H1 (cell line): ENCODE results near the gene HIVEP2. TPM values are rescaled to one million over a fixed set of nuclear protein-coding genes. Genes with fewer than 3 reads are reported as not detected.

Source experiments
- BACH1 ChIP-seq: IDR thresholded peaks from 2 replicates; pipeline ENCODE4 v1.6.1; 2012; ENCODE audit warnings: low read length, improper control_type of control experiment
- CREB1 ChIP-seq: IDR thresholded peaks from 2 replicates; pipeline ENCODE4 v1.6.1; 2012; ENCODE audit warnings: inconsistent platforms
- KDM4A ChIP-seq: IDR thresholded peaks from one replicate; pipeline ENCODE4 v1.7.1; 2012; ENCODE audit warnings: low read depth, mild to moderate bottlenecking, moderate library complexity, low read length, inconsistent platforms; ENCODE audit not compliant: severe bottlenecking
- YY1 ChIP-seq: IDR thresholded peaks from 2 replicates; pipeline ENCODE4 v1.6.1; 2011; ENCODE audit warnings: low read depth, mild to moderate bottlenecking, low read length
- ZNF274 ChIP-seq: IDR thresholded peaks from 2 replicates; pipeline ENCODE4 v1.7.0; 2012; ENCODE audit warnings: low read length, borderline replicate concordance; ENCODE audit errors: extremely low read depth
- polyA plus RNA-seq, 7 experiments: library from polyadenylated mRNA; depleted of rRNA in 3 of 7; stranded (reverse) in 5 of 7; unstranded in 2 of 7; fragments of >200 nt in 5 of 7; fragments of 200-250 nt in 2 of 7; gene quantifications; 1 replicate in 5 of 7; 2 replicates in 1 of 7; 4 replicates in 1 of 7; pipeline versions ENCODE4 v1.2.1 to v1.2.3, GENCODE V29; 2011 to 2013; ENCODE audit warnings: missing spikeins in 2 of 7, mixed read lengths in 2 of 7
- total RNA-seq: library from RNA; stranded (reverse); fragmentation: NEBNext Ultra II Directional; extraction: Animal tissue kit (Norgen Biotek cat#: 25700); gene quantifications from 2 replicates; pipeline ENCODE4 v1.2.1, GENCODE V29; 2021
- TF ChIP-seq, protein P1 (sequence below): fragments of 300-600 bp; sonication (generic); IDR thresholded peaks from 2 replicates; pipeline ENCODE4 v1.7.1; 2012; ENCODE audit warnings: low read length, moderate library complexity, mild to moderate bottlenecking, inconsistent platforms; ENCODE audit not compliant: insufficient replicate concordance

HIVEP2 gene
- total and polyA plus RNA-seq, 2 of the 8 experiments (the other 6 are each of a cell fraction or from before 2014, with no cell fraction given) = 2.2 to 6.1 TPM

- TF ChIP-seq, protein P1, sequence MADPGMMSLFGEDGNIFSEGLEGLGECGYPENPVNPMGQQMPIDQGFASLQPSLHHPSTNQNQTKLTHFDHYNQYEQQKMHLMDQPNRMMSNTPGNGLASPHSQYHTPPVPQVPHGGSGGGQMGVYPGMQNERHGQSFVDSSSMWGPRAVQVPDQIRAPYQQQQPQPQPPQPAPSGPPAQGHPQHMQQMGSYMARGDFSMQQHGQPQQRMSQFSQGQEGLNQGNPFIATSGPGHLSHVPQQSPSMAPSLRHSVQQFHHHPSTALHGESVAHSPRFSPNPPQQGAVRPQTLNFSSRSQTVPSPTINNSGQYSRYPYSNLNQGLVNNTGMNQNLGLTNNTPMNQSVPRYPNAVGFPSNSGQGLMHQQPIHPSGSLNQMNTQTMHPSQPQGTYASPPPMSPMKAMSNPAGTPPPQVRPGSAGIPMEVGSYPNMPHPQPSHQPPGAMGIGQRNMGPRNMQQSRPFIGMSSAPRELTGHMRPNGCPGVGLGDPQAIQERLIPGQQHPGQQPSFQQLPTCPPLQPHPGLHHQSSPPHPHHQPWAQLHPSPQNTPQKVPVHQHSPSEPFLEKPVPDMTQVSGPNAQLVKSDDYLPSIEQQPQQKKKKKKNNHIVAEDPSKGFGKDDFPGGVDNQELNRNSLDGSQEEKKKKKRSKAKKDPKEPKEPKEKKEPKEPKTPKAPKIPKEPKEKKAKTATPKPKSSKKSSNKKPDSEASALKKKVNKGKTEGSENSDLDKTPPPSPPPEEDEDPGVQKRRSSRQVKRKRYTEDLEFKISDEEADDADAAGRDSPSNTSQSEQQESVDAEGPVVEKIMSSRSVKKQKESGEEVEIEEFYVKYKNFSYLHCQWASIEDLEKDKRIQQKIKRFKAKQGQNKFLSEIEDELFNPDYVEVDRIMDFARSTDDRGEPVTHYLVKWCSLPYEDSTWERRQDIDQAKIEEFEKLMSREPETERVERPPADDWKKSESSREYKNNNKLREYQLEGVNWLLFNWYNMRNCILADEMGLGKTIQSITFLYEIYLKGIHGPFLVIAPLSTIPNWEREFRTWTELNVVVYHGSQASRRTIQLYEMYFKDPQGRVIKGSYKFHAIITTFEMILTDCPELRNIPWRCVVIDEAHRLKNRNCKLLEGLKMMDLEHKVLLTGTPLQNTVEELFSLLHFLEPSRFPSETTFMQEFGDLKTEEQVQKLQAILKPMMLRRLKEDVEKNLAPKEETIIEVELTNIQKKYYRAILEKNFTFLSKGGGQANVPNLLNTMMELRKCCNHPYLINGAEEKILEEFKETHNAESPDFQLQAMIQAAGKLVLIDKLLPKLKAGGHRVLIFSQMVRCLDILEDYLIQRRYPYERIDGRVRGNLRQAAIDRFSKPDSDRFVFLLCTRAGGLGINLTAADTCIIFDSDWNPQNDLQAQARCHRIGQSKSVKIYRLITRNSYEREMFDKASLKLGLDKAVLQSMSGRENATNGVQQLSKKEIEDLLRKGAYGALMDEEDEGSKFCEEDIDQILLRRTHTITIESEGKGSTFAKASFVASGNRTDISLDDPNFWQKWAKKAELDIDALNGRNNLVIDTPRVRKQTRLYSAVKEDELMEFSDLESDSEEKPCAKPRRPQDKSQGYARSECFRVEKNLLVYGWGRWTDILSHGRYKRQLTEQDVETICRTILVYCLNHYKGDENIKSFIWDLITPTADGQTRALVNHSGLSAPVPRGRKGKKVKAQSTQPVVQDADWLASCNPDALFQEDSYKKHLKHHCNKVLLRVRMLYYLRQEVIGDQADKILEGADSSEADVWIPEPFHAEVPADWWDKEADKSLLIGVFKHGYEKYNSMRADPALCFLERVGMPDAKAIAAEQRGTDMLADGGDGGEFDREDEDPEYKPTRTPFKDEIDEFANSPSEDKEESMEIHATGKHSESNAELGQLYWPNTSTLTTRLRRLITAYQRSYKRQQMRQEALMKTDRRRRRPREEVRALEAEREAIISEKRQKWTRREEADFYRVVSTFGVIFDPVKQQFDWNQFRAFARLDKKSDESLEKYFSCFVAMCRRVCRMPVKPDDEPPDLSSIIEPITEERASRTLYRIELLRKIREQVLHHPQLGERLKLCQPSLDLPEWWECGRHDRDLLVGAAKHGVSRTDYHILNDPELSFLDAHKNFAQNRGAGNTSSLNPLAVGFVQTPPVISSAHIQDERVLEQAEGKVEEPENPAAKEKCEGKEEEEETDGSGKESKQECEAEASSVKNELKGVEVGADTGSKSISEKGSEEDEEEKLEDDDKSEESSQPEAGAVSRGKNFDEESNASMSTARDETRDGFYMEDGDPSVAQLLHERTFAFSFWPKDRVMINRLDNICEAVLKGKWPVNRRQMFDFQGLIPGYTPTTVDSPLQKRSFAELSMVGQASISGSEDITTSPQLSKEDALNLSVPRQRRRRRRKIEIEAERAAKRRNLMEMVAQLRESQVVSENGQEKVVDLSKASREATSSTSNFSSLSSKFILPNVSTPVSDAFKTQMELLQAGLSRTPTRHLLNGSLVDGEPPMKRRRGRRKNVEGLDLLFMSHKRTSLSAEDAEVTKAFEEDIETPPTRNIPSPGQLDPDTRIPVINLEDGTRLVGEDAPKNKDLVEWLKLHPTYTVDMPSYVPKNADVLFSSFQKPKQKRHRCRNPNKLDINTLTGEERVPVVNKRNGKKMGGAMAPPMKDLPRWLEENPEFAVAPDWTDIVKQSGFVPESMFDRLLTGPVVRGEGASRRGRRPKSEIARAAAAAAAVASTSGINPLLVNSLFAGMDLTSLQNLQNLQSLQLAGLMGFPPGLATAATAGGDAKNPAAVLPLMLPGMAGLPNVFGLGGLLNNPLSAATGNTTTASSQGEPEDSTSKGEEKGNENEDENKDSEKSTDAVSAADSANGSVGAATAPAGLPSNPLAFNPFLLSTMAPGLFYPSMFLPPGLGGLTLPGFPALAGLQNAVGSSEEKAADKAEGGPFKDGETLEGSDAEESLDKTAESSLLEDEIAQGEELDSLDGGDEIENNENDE = no peak
- no peak for TF ChIP-seq ZNF274
- TF ChIP-seq CREB1 = no peak
- TF ChIP-seq KDM4A = no peak
- no peak for TF ChIP-seq BACH1
- no peak for TF ChIP-seq YY1
Measured at GRCh38 chr6:142870787-142871415, 74.1 kb downstream of the HIVEP2 start (continued).
